ENCODE measurements around the gene SRD5A1.

The SRD5A1 gene

GRCh38 chr5:6649681-6650080 is 16.4 kb downstream of the SRD5A1 start:
- TF ChIP-seq CTCF (IDR thresholded peaks at IDR 0.05): no peak

GRCh38 chr5:6652025-6652424 is 18.8 kb downstream of the SRD5A1 start:
- TF ChIP-seq CTCF (IDR thresholded peaks at IDR 0.05): no peak

- no peak for TF ChIP-seq CTCF (IDR thresholded peaks at IDR 0.05)
Measured at GRCh38 chr5:6655432-6655831, 22.2 kb downstream of the SRD5A1 start.

- no peak for TF ChIP-seq CTCF (IDR thresholded peaks at IDR 0.05)
Measured at GRCh38 chr5:6656680-6657079, 23.4 kb downstream of the SRD5A1 start.

GRCh38 chr5:6659941-6660684 is 26.9 kb downstream of the SRD5A1 start:
- no peak for TF ChIP-seq CTCF (IDR thresholded peaks at IDR 0.05)

GRCh38 chr5:6660688-6661087 is 27.4 kb downstream of the SRD5A1 start:
- no peak for TF ChIP-seq CTCF (IDR thresholded peaks at IDR 0.05)

GRCh38 chr5:6666762-6667161 is 33.5 kb downstream of the SRD5A1 start:
- TF ChIP-seq CTCF (IDR thresholded peaks at IDR 0.05): no peak

- no peak for TF ChIP-seq CTCF (IDR thresholded peaks at IDR 0.05)
Measured at GRCh38 chr5:6667648-6668047, 34.4 kb downstream of the SRD5A1 start.

Data from LNCAP (cell line).